GM12878 (cell line): ENCODE data around the gene DHX16. TPM values are rescaled to one million over a fixed set of nuclear protein-coding genes. Genes with fewer than 3 reads are reported as not detected.
A peak's percentile ranks its signal among the peaks of the same experiment; 100 is the strongest.

ENCODE experiments used
- ATF7 ChIP-seq: fragments of 450-650 bp; IDR thresholded peaks from 2 replicates; pipeline ENCODE4 v1.6.1; 2016; ENCODE audit warnings: low read depth, mild to moderate bottlenecking
- CBFB ChIP-seq: IDR thresholded peaks from 2 replicates; pipeline ENCODE4 v1.6.1; 2016; ENCODE audit warnings: antibody characterized with exemption, low read depth
- CEBPB ChIP-seq, 2 experiments: fragments of 150-350 bp in 1 of 2; IDR thresholded peaks; 2 replicates each; pipeline ENCODE4 v1.6.1; 2012 to 2014; ENCODE audit warnings: low read depth in 2 of 2, low read length in 2 of 2, borderline replicate concordance in 1 of 2, inconsistent platforms in 1 of 2
- CHD1 ChIP-seq: IDR thresholded peaks from 2 replicates; pipeline ENCODE4 v1.6.1; 2012; ENCODE audit warnings: low read depth, low read length, improper control_type of control experiment
- EGR1 ChIP-seq, 2 experiments: IDR thresholded peaks; 1 replicate in 1 of 2; 2 replicates in 1 of 2; pipeline ENCODE4 v1.6.1; 2011 to 2012; ENCODE audit warnings: low read depth in 2 of 2, low read length in 2 of 2, borderline replicate concordance in 1 of 2, mild to moderate bottlenecking in 1 of 2, moderate library complexity in 1 of 2
- GATAD2B ChIP-seq: fragments of 450-650 bp; conservative IDR thresholded peaks from 2 replicates; pipeline ENCODE4 v1.6.1; 2017; ENCODE audit warnings: low read depth, mild to moderate bottlenecking, moderate library complexity
- IKZF1 ChIP-seq: fragments of 450-650 bp; conservative IDR thresholded peaks from 2 replicates; pipeline ENCODE4 v1.6.1; 2017; ENCODE audit warnings: antibody characterized with exemption, mild to moderate bottlenecking
- KAT2A ChIP-seq: conservative IDR thresholded peaks from 2 replicates; pipeline ENCODE4 v1.6.1; 2011; ENCODE audit warnings: low read depth, low read length; ENCODE audit not compliant: control insufficient read depth
- KDM1A ChIP-seq: fragments of 200-600 bp; sonication (generic); IDR thresholded peaks from 2 replicates; pipeline ENCODE4 v1.6.1; 2016; ENCODE audit warnings: borderline replicate concordance
- NFIC ChIP-seq: IDR thresholded peaks from 2 replicates; pipeline ENCODE4 v1.6.1; 2012; ENCODE audit warnings: low read depth, mild to moderate bottlenecking, inconsistent platforms, low read length, moderate library complexity
- NRF1 ChIP-seq: conservative IDR thresholded peaks from 2 replicates; pipeline ENCODE4 v1.6.1; 2011; ENCODE audit warnings: mild to moderate bottlenecking, low read depth, low read length, improper control_type of control experiment
- POU2F2 ChIP-seq: IDR thresholded peaks from 3 replicates; pipeline ENCODE4 v1.6.1; 2011; ENCODE audit warnings: low read depth, mild to moderate bottlenecking, low read length, borderline replicate concordance
- RCOR1 ChIP-seq: conservative IDR thresholded peaks from 2 replicates; pipeline ENCODE4 v1.6.1; 2012; ENCODE audit warnings: low read depth, low read length, improper control_type of control experiment
- RFX5 ChIP-seq: IDR thresholded peaks from 2 replicates; pipeline ENCODE4 v1.6.1; 2011; ENCODE audit warnings: low read depth, low read length, improper control_type of control experiment
- SP1 ChIP-seq: IDR thresholded peaks from one replicate; pipeline ENCODE4 v1.6.1; 2011; ENCODE audit warnings: low read depth, low read length
- SPI1 ChIP-seq: IDR thresholded peaks from 2 replicates; pipeline ENCODE4 v1.6.1; 2011; ENCODE audit warnings: low read depth, mild to moderate bottlenecking, low read length, moderate library complexity, borderline replicate concordance; ENCODE audit not compliant: insufficient read depth
- SUPT20H ChIP-seq: IDR thresholded peaks from 2 replicates; pipeline ENCODE4 v1.6.1; 2011; ENCODE audit warnings: low read depth, mild to moderate bottlenecking, low read length, moderate library complexity, borderline replicate concordance; ENCODE audit not compliant: control insufficient read depth
- TCF12 ChIP-seq: IDR thresholded peaks from 2 replicates; pipeline ENCODE4 v1.6.1; 2011; ENCODE audit warnings: low read depth, mild to moderate bottlenecking, low read length
- TCF3 ChIP-seq: IDR thresholded peaks from 2 replicates; pipeline ENCODE4 v1.6.1; 2012; ENCODE audit warnings: low read depth, mild to moderate bottlenecking, low read length, borderline replicate concordance; ENCODE audit not compliant: insufficient read depth
- ZBED1 ChIP-seq: IDR thresholded peaks from 2 replicates; pipeline ENCODE4 v1.6.1; 2016; ENCODE audit warnings: borderline replicate concordance
- ZNF217 ChIP-seq: fragments of 450-650 bp; IDR thresholded peaks from 2 replicates; pipeline ENCODE4 v1.6.1; 2017; ENCODE audit warnings: antibody characterized with exemption, mild to moderate bottlenecking
- polyA plus RNA-seq, 11 experiments: library from polyadenylated mRNA; depleted of rRNA in 4 of 11; unstranded in 6 of 11; stranded (reverse) in 5 of 11; fragments of >200 nt; fragmentation: Nextera tagmentation in 4 of 11; fragmentation: Illumina TruSeq in 1 of 11; extraction: Ambion mirVana in 4 of 11; extraction: Trizol in 1 of 11; gene quantifications; 1 replicate in 1 of 11; 2 replicates in 10 of 11; pipeline versions ENCODE4 v1.2.1 to v1.2.3, GENCODE V29; 2011 to 2016; ENCODE audit warnings: inconsistent platforms in 2 of 11, missing spikeins in 2 of 11, low read depth in 1 of 11
- total RNA-seq, 4 experiments: library from RNA; depleted of rRNA in 3 of 4; stranded (reverse); fragments of >200 nt in 3 of 4; fragmentation: Illumina TruSeq in 1 of 4; extraction: Trizol in 1 of 4; gene quantifications; 2 replicates each; pipeline versions ENCODE4 v1.2.1 to v1.2.3, GENCODE V29; 2013 to 2021
- TF ChIP-seq, protein P1 (sequence below): IDR thresholded peaks from 2 replicates; pipeline ENCODE4 v1.6.1; 2012; ENCODE audit warnings: low read depth, low read length, improper control_type of control experiment
- TF ChIP-seq, protein P2 (sequence below): fragments of 450-650 bp; IDR thresholded peaks from 2 replicates; pipeline ENCODE4 v1.6.1; 2018; ENCODE audit warnings: borderline replicate concordance, mild to moderate bottlenecking; ENCODE audit not compliant: partially characterized antibody
- TF ChIP-seq, protein P3 (sequence below): fragments of 450-650 bp; IDR thresholded peaks from 2 replicates; pipeline ENCODE4 v1.6.1; 2016; ENCODE audit warnings: mild to moderate bottlenecking
- TF ChIP-seq, protein P4 (sequence below): IDR thresholded peaks from 2 replicates; pipeline ENCODE4 v1.6.1; 2011; ENCODE audit warnings: borderline replicate concordance, low read depth, mild to moderate bottlenecking, moderate library complexity, low read length; ENCODE audit not compliant: insufficient read depth, poor library complexity, severe bottlenecking

The DHX16 gene
- total and polyA plus RNA-seq, 10 of the 15 experiments (the other 5 are each of a cell fraction or from before 2014, with no cell fraction given): 10.1 to 41.4 (median 38.3) TPM

DNA sequence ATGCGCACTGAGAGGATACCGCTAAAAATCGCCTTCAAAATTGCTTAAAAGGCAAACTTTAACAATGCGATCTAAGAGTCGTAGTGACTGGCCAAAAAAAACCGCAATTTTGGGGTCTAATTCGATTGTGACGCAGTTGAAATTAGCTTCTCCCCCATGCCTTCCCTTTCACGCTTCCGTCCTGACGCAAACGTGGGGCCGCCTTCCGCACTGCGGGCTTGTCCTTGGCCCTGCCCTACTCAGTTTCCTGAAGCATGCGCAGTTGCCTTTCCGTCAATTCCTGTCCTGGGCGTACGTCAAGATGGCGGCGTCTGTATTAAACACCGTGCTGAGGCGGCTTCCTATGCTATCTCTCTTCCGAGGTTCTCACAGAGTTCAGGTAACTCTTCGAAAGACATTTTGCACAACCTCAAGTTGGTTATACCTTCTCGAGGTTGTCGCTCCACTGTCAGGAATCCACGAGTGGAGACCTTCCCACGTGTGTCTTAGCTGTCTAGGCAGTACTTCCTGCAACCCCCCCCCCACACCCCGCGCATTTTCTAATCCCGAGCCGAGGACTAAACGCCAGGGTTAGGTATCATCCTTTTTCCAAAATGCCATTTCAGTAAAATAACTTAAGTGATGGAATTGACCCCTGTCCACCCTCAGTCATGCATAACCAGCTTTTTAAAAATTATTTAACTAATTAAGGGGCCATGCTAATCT, 55.1 kb downstream of the DHX16 start, which contains the start of gene MRPS18B (continued):
- TF ChIP-seq SPI1: peak; percentile 48; the same call in 1 of the 2 replicates
- peak; percentile 44; the same call in 1 of the 2 replicates for TF ChIP-seq CBFB
- peak; percentile 65; the same call in 1 of the 3 replicates for TF ChIP-seq POU2F2
- no peak for TF ChIP-seq KAT2A
- TF ChIP-seq, protein P1, sequence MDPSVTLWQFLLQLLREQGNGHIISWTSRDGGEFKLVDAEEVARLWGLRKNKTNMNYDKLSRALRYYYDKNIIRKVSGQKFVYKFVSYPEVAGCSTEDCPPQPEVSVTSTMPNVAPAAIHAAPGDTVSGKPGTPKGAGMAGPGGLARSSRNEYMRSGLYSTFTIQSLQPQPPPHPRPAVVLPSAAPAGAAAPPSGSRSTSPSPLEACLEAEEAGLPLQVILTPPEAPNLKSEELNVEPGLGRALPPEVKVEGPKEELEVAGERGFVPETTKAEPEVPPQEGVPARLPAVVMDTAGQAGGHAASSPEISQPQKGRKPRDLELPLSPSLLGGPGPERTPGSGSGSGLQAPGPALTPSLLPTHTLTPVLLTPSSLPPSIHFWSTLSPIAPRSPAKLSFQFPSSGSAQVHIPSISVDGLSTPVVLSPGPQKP: peak; percentile 89
- TF ChIP-seq RCOR1: no peak
- peak; percentile 81 for TF ChIP-seq IKZF1
- TF ChIP-seq TCF3: peak; percentile 36; the same call in 1 of the 2 replicates
- no peak for TF ChIP-seq TCF12
- TF ChIP-seq, protein P2, sequence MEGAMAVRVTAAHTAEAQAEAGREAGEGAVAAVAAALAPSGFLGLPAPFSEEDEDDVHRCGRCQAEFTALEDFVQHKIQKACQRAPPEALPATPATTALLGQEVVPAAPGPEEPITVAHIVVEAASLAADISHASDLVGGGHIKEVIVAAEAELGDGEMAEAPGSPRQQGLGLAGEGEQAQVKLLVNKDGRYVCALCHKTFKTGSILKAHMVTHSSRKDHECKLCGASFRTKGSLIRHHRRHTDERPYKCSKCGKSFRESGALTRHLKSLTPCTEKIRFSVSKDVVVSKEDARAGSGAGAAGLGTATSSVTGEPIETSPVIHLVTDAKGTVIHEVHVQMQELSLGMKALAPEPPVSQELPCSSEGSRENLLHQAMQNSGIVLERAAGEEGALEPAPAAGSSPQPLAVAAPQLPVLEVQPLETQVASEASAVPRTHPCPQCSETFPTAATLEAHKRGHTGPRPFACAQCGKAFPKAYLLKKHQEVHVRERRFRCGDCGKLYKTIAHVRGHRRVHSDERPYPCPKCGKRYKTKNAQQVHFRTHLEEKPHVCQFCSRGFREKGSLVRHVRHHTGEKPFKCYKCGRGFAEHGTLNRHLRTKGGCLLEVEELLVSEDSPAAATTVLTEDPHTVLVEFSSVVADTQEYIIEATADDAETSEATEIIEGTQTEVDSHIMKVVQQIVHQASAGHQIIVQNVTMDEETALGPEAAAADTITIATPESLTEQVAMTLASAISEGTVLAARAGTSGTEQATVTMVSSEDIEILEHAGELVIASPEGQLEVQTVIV: peak; percentile 80
- no peak for TF ChIP-seq NFIC
- peak; percentile 59 for TF ChIP-seq NRF1
- TF ChIP-seq ZBED1: no peak
- TF ChIP-seq KDM1A: no peak
- TF ChIP-seq, protein P3, sequence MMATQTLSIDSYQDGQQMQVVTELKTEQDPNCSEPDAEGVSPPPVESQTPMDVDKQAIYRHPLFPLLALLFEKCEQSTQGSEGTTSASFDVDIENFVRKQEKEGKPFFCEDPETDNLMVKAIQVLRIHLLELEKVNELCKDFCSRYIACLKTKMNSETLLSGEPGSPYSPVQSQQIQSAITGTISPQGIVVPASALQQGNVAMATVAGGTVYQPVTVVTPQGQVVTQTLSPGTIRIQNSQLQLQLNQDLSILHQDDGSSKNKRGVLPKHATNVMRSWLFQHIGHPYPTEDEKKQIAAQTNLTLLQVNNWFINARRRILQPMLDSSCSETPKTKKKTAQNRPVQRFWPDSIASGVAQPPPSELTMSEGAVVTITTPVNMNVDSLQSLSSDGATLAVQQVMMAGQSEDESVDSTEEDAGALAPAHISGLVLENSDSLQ: peak; percentile 54
- no peak for TF ChIP-seq SUPT20H
- TF ChIP-seq RFX5: no peak
- peak in 1 of 2 experiments; percentile 44; a peak in 1 of 3 replicates for TF ChIP-seq EGR1 (IDR thresholded peaks at IDR 0.05; ENCODE audit: borderline replicate concordance in 1 of 2, low read depth in 2 of 2, low read length in 2 of 2)
- peak; percentile 61; the same call in 1 of the 2 replicates for TF ChIP-seq CHD1
- peak; percentile 78 for TF ChIP-seq ATF7
- TF ChIP-seq CEBPB (IDR thresholded peaks at IDR 0.05; ENCODE audit: borderline replicate concordance in 1 of 2, low read depth in 2 of 2, low read length in 2 of 2): no peak
- TF ChIP-seq ZNF217: no peak
- no peak for TF ChIP-seq SP1
- TF ChIP-seq, protein P4, sequence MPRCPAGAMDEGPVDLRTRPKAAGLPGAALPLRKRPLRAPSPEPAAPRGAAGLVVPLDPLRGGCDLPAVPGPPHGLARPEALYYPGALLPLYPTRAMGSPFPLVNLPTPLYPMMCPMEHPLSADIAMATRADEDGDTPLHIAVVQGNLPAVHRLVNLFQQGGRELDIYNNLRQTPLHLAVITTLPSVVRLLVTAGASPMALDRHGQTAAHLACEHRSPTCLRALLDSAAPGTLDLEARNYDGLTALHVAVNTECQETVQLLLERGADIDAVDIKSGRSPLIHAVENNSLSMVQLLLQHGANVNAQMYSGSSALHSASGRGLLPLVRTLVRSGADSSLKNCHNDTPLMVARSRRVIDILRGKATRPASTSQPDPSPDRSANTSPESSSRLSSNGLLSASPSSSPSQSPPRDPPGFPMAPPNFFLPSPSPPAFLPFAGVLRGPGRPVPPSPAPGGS: no peak
- peak; percentile 66; the same call in 1 of the 2 replicates for TF ChIP-seq GATAD2B
